ENCODE data around the gene C11orf21.

The C11orf21 gene

DNA sequence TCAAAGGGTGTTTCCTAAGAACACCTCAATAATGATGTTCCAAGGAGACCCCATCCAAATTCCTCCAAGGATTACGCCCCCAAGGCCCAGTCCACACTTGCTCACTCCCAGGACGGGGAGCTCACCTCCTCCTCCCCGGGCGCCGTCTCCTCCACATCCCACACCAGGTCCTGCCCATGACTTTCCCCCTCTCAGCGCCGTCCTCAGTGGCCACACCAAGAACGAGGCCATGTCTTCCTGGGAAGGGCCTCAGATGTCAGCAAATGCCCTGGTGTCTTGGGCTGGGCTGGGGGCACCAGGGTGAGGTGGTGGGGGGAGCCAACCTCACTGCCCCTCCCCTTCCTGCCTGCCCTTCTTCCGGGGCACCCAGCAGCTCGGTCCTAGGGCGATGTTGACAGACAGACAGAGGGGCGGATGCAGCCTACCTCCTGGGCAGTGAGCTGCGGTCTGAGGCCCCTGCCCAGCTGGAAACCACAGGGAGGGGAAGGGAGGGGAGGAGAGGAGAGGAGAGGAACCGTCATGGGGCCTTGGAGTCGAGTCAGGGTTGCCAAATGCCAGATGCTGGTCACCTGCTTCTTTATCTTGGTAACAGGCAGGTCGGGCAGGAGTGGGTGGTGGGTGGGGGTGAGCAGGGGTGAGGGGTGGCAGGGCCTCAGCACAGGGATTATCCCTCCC lies at the start of gene C11orf21, which contains the start of gene TSPAN32:
Gene C11orf21, minus strand, starts transcription at position 288 of the 675 bp plus-strand sequence. Its CDS starts 110 bp downstream, at position 178.
Gene TSPAN32, plus strand, starts transcription at position 383 of the 675 bp plus-strand sequence. Its CDS starts 137 bp downstream, at position 520.
- DNase-seq (ENCODE audit: low spot score), result no peak

DNA sequence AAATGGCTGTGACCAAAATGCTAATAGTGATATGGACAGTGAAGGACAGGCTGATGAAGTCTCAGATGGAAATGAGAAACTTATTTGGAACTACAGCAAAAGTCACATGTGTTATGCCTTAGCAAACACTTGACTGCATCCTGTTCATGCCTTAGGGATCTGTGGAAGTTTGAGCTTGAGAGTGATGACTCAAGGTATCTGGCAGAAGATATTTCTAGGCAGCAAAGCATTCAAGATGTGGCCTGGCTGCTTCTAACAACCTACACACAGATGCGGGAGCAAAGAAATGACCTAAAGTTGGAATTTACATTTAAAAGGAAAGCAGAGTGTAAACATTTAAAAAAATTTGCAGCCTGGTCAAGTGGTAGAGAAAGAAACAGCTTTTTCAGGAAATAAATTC lies 47.3 kb upstream of the C11orf21 start:
- DNase-seq (ENCODE audit: low spot score), result no peak
- no peak for TF ChIP-seq CTCF (IDR thresholded peaks at IDR 0.05; ENCODE audit: extremely low read depth, missing control alignments)

More for the DNA sequence above, at the start of gene C11orf21, which contains the start of gene TSPAN32:
- no peak for TF ChIP-seq CTCF (IDR thresholded peaks at IDR 0.05; ENCODE audit: extremely low read depth, missing control alignments)

- no peak for TF ChIP-seq CTCF (IDR thresholded peaks at IDR 0.05; ENCODE audit: extremely low read depth, missing control alignments)
- DNase-seq (ENCODE audit: low spot score), result no peak
Measured at GRCh38 chr11:2347308-2347830, 45.7 kb upstream of the C11orf21 start.

DNA sequence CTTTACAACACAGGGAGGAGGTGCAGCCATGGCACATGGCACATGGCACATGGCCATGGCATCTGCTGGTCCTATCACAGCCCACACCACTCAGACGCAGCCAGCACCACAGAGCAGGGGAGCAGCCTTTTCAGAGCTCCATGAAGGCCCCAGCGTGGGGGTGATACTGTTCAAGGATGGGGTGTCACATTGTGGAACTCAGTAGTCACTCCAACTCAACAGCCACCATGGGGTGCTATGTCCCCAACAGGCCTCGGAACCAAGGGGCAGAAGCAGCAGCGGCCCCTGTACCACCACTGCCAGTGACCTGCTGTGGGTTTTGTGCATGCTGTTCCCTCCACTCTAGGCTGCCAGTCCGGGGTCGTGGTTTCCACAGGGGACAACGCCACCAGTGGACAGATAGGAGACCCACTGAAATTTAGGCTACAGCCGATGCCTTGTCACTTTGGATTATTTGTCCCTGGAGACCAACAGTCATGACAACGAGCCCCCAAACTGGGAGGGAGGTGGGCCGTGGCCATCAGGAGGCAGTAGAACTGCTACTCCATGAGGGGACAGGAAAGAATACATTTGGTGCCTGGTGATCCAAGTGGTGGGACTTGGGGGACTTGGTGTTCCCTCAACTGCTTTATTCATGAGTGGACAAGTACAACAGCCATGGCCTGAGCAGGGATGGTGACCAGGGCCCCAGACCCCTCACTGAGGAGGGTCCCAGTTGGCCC lies 45.0 kb upstream of the C11orf21 start:
- no peak for DNase-seq (ENCODE audit: low spot score)
- no peak for TF ChIP-seq CTCF (IDR thresholded peaks at IDR 0.05; ENCODE audit: extremely low read depth, missing control alignments)

GRCh38 chr11:2346014-2346413 lies 44.3 kb upstream of the C11orf21 start:
- no peak for DNase-seq (ENCODE audit: low spot score)
- no peak for TF ChIP-seq CTCF (IDR thresholded peaks at IDR 0.05; ENCODE audit: extremely low read depth, missing control alignments)

- DNase-seq (ENCODE audit: low spot score), result no peak
- TF ChIP-seq CTCF (IDR thresholded peaks at IDR 0.05; ENCODE audit: extremely low read depth, missing control alignments), result no peak
Measured at GRCh38 chr11:2345050-2345449, 43.3 kb upstream of the C11orf21 start.

GRCh38 chr11:2343502-2343901 lies 41.8 kb upstream of the C11orf21 start:
- no peak for DNase-seq (ENCODE audit: low spot score)
- no peak for TF ChIP-seq CTCF (IDR thresholded peaks at IDR 0.05; ENCODE audit: extremely low read depth, missing control alignments)
